Stimulated activated CD8-positive, alpha-beta memory T cell treated with anti-CD3 and anti-CD28 coated beads, Interleukin-12 subunit alpha, Interleukin-12 subunit beta, amount 100 ng/mL, for 4 hours (primary cell): ENCODE measurements around the gene TRIM9.

Source experiments
- DNase-seq: peaks from one replicate; pipeline ENCODE4 v3.0.0-alpha.2; 2020; ENCODE audit warnings: low read depth

The TRIM9 gene

GRCh38 chr14:51056421-51056820, 38.5 kb downstream of the TRIM9 start:
- DNase-seq, result no peak

GRCh38 chr14:51053157-51053556, 41.7 kb downstream of the TRIM9 start:
- no peak for DNase-seq

GRCh38 chr14:51044961-51045360, 49.9 kb downstream of the TRIM9 start:
- no peak for DNase-seq

GRCh38 chr14:51041883-51042282, 53.0 kb downstream of the TRIM9 start:
- DNase-seq, result no peak

- DNase-seq, result no peak
Observed at GRCh38 chr14:51041108-51041531, 53.8 kb downstream of the TRIM9 start.

- DNase-seq, result no peak
Observed at GRCh38 chr14:51039252-51039651, 55.7 kb downstream of the TRIM9 start.

- DNase-seq, result no peak
Observed at GRCh38 chr14:51035611-51036192, 59.2 kb downstream of the TRIM9 start.

GRCh38 chr14:51028851-51029754, 65.8 kb downstream of the TRIM9 start:
- no peak for DNase-seq

GRCh38 chr14:51028361-51028760, 66.5 kb downstream of the TRIM9 start:
- DNase-seq, result no peak

- no peak for DNase-seq
Observed at GRCh38 chr14:51024377-51024776, 70.5 kb downstream of the TRIM9 start.

- no peak for DNase-seq
Observed at GRCh38 chr14:51023964-51024363, 70.9 kb downstream of the TRIM9 start.

- no peak for DNase-seq
Observed at GRCh38 chr14:51022769-51023168, 72.1 kb downstream of the TRIM9 start.

- DNase-seq, result no peak
Observed at GRCh38 chr14:51020024-51020710, 74.7 kb downstream of the TRIM9 start.

- no peak for DNase-seq
Observed at GRCh38 chr14:51019089-51019488, 75.8 kb downstream of the TRIM9 start.

GRCh38 chr14:51018521-51018920, 76.4 kb downstream of the TRIM9 start:
- DNase-seq, result no peak

GRCh38 chr14:51014625-51015024, 80.3 kb downstream of the TRIM9 start:
- DNase-seq, result no peak

- DNase-seq, result no peak
Observed at GRCh38 chr14:51014086-51014485, 80.8 kb downstream of the TRIM9 start.

GRCh38 chr14:51012055-51012454, 82.8 kb downstream of the TRIM9 start:
- DNase-seq, result no peak

- no peak for DNase-seq
Observed at GRCh38 chr14:51008446-51008845, 86.5 kb downstream of the TRIM9 start.

- no peak for DNase-seq
Observed at GRCh38 chr14:51006781-51007211, 88.1 kb downstream of the TRIM9 start.

- no peak for DNase-seq
Observed at GRCh38 chr14:51006324-51006723, 88.6 kb downstream of the TRIM9 start.

- no peak for DNase-seq
Observed at GRCh38 chr14:51004801-51005526, 89.9 kb downstream of the TRIM9 start.
